C4-2B (cell line): Measurements from ENCODE around the gene COX6B2.

Experiments
- ZFX ChIP-seq: fragments of 450-650 bp; IDR thresholded peaks from 2 replicates; pipeline ENCODE4 v1.6.1; 2017
- TF ChIP-seq, protein P1 (sequence below): fragments of 450-650 bp; conservative IDR thresholded peaks from 2 replicates; pipeline ENCODE4 v1.5.1; 2017; ENCODE audit warnings: mild to moderate bottlenecking

GRCh38 chr19:55310498-55310897 is 44.0 kb downstream of the COX6B2 start:
- TF ChIP-seq, protein P1, sequence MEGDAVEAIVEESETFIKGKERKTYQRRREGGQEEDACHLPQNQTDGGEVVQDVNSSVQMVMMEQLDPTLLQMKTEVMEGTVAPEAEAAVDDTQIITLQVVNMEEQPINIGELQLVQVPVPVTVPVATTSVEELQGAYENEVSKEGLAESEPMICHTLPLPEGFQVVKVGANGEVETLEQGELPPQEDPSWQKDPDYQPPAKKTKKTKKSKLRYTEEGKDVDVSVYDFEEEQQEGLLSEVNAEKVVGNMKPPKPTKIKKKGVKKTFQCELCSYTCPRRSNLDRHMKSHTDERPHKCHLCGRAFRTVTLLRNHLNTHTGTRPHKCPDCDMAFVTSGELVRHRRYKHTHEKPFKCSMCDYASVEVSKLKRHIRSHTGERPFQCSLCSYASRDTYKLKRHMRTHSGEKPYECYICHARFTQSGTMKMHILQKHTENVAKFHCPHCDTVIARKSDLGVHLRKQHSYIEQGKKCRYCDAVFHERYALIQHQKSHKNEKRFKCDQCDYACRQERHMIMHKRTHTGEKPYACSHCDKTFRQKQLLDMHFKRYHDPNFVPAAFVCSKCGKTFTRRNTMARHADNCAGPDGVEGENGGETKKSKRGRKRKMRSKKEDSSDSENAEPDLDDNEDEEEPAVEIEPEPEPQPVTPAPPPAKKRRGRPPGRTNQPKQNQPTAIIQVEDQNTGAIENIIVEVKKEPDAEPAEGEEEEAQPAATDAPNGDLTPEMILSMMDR = no peak
- TF ChIP-seq ZFX = no peak
